ENCODE results near the gene PIGR.

DNA sequence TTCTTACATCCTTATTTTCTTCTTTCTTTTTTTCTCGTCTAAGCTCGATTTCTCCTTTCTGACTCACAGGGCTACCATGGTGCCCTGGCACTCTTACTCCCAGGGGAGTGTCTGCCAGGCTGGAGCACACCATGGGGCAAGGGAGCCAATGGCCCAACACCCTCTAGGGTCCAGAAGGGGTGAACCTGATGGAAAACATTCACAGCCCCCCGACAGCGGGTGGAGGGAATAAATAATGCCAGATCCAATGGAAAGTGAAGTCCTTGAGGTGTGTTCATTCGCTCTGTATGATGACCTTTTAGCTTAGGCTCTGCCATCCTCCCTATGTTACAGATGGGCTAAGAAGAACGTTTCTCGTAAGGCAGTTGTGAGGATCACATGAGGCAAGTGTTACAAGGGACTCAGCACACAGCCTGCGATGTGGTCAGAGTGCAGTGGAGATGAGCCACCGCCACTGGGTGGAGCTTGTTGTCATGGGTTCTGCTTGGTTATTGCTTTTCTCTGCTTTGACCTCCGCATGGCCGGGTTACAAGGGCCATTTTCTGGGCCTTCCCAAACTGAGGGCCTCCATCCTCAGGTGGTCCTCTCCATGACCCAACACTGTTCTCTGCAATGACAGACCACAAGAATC, 21.0 kb downstream of the PIGR start:
- TF ChIP-seq CTCF (IDR thresholded peaks at IDR 0.05) = no peak
- TF ChIP-seq EP300 (IDR thresholded peaks at IDR 0.05) = no peak

All from ovary (tissue), 3 donors.